ENCODE measurements around the gene GARNL3.

DNA sequence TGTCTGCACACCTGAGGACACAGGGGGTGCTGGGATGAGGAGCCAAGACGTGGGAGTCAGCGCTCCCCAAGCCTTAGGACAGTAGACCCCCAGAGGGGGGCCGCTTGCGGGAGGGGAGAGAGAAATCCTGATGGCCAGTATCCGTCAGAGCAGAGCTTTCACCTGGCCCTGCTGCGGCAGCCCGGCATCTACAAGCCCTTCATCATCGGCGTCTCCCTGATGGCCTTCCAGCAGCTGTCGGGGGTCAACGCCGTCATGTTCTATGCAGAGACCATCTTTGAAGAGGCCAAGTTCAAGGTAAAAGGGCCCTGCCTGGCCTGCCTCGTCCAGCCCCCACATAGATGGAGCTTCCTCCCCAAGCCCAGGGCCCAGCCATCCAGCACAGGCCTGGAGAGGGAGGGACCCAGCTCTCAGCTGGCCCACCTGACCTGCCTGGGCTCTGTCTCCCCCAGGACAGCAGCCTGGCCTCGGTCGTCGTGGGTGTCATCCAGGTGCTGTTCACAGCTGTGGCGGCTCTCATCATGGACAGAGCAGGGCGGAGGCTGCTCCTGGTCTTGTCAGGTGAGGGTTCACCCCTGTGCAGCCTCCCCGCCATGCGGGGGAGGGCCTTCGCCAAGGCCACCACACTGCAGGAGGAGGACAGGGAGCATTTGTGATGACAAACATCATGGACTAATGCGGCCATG lies 139.1 kb downstream of the GARNL3 start:
- TF ChIP-seq, protein P1, sequence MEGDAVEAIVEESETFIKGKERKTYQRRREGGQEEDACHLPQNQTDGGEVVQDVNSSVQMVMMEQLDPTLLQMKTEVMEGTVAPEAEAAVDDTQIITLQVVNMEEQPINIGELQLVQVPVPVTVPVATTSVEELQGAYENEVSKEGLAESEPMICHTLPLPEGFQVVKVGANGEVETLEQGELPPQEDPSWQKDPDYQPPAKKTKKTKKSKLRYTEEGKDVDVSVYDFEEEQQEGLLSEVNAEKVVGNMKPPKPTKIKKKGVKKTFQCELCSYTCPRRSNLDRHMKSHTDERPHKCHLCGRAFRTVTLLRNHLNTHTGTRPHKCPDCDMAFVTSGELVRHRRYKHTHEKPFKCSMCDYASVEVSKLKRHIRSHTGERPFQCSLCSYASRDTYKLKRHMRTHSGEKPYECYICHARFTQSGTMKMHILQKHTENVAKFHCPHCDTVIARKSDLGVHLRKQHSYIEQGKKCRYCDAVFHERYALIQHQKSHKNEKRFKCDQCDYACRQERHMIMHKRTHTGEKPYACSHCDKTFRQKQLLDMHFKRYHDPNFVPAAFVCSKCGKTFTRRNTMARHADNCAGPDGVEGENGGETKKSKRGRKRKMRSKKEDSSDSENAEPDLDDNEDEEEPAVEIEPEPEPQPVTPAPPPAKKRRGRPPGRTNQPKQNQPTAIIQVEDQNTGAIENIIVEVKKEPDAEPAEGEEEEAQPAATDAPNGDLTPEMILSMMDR (IDR thresholded peaks at IDR 0.05) = no peak
- TF ChIP-seq POLR2AphosphoS5 (IDR thresholded peaks at IDR 0.05; ENCODE audit: insufficient read depth in 1 of 2, low read depth in 1 of 2) = no peak
- no peak for TF ChIP-seq POLR2A (IDR thresholded peaks at IDR 0.05)

All from vagina (tissue), 2 donors.